Breast epithelium (tissue), 4 donors: ENCODE data around the gene AKAP8L. TPM values are rescaled to one million over a fixed set of nuclear protein-coding genes. Genes with fewer than 3 reads are reported as not detected.
A peak's percentile ranks its signal among the peaks of the same experiment; 100 is the strongest.

Source experiments
- DNase-seq, 2 donors: peaks; one replicate each; pipeline ENCODE4 v3.0.0-alpha.2; 2019; ENCODE audit warnings: low spot score in 2 of 2
- H3K27ac ChIP-seq, 2 donors: fragments of 200-600 bp; sonication (generic) in 1 of 2; one replicate each; pipeline ENCODE4 v1.5.1; 2016 to 2019; ENCODE audit warnings: mild to moderate bottlenecking in 1 of 2
- H3K27me3 ChIP-seq, 2 donors: fragments of 200-600 bp; sonication (generic) in 1 of 2; one replicate each; pipeline versions ENCODE4 v1.5.1 to v1.6.0; 2017 to 2019; ENCODE audit warnings: control low read depth in 1 of 2, mild to moderate bottlenecking in 1 of 2
- H3K36me3 ChIP-seq: fragments of 200-600 bp; one replicate; pipeline ENCODE4 v1.5.1; 2019
- H3K4me1 ChIP-seq, 2 donors: fragments of 200-600 bp; sonication (generic); one replicate each; pipeline ENCODE4 v1.5.1; 2016 to 2019; ENCODE audit warnings: control low read depth in 1 of 2
- H3K4me3 ChIP-seq, 3 donors: fragments of 200-600 bp; sonication (generic); 1 replicate in 2 of 3; 2 replicates in 1 of 3; pipeline ENCODE4 v1.5.1; 2016 to 2019; ENCODE audit warnings: mild to moderate bottlenecking in 3 of 3, moderate library complexity in 2 of 3
- H3K9me3 ChIP-seq, 2 donors: fragments of 200-600 bp; sonication (generic) in 1 of 2; one replicate each; pipeline ENCODE4 v1.5.1; 2016 to 2019; ENCODE audit warnings: control low read depth in 1 of 2
- POLR2A ChIP-seq: fragments of 450-650 bp; IDR thresholded peaks from one replicate; pipeline ENCODE4 v1.6.1; 2016; ENCODE audit warnings: antibody characterized with exemption, mild to moderate bottlenecking, moderate library complexity
- POLR2AphosphoS5 ChIP-seq, 3 donors: sonication (generic); formaldehyde crosslinking; IDR thresholded peaks; one replicate each; pipeline ENCODE4 v1.6.1; 2017; ENCODE audit warnings: antibody characterized with exemption in 3 of 3
- intact Hi-C: fragments of 100-400 bp; cut with DNase I; formaldehyde crosslinking; loops from one replicate; pipeline ENCODE4 v1.15.1; 2023; ENCODE audit warnings: low total_unique reads
- total RNA-seq, 3 donors: library from RNA; depleted of rRNA; stranded (reverse); fragments of >200 nt; gene quantifications; one replicate each; pipeline ENCODE4 v1.1.0, GENCODE V29; 2016
- TF ChIP-seq, protein P1 (sequence below), 3 donors: fragments of 450-650 bp; IDR thresholded peaks; one replicate each; pipeline ENCODE4 v1.5.1; 2016 to 2017; ENCODE audit warnings: antibody characterized with exemption in 3 of 3, mild to moderate bottlenecking in 3 of 3, moderate library complexity in 3 of 3

Gene AKAP8L
- total RNA-seq, 3 donors from 2014 or later, result 77.6 to 141 (median 122) TPM

DNA sequence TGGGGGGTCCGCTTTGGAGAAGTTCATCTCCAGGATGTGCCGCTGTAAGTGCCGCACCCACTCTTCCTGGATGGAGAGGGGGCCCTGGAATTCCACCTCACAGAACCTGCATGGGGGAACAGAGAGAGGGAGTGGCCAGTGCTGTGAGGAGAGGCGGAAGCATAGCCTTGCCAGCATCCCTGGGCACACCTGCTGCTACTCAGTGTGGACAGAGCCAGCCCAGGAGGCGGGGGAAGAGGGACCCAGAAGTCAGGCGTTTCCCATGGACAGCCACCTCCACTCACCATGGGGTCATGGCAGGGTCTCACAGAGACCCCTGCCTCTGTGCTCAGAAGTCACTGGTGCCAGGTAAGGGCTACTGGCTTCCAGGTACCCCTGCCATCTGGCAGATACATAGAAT is 4.3 kb upstream of the AKAP8L start:
- DNase-seq, result no peak
- H3K4me1 ChIP-seq, result no peaks in the 10 kb centered on the region
- H3K27me3 ChIP-seq, result no peaks in the 10 kb centered on the region
- H3K4me3 ChIP-seq, result no peak overlapping the region
- peaks cover 12% of the 10 kb centered on the region for H3K36me3 ChIP-seq
- intact Hi-C loops, result no loop called here
- TF ChIP-seq, protein P1, sequence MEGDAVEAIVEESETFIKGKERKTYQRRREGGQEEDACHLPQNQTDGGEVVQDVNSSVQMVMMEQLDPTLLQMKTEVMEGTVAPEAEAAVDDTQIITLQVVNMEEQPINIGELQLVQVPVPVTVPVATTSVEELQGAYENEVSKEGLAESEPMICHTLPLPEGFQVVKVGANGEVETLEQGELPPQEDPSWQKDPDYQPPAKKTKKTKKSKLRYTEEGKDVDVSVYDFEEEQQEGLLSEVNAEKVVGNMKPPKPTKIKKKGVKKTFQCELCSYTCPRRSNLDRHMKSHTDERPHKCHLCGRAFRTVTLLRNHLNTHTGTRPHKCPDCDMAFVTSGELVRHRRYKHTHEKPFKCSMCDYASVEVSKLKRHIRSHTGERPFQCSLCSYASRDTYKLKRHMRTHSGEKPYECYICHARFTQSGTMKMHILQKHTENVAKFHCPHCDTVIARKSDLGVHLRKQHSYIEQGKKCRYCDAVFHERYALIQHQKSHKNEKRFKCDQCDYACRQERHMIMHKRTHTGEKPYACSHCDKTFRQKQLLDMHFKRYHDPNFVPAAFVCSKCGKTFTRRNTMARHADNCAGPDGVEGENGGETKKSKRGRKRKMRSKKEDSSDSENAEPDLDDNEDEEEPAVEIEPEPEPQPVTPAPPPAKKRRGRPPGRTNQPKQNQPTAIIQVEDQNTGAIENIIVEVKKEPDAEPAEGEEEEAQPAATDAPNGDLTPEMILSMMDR (IDR thresholded peaks at IDR 0.05), result no peak
- TF ChIP-seq POLR2AphosphoS5 (IDR thresholded peaks at IDR 0.05) (no peak), POLR2A (no peak)
- H3K27ac ChIP-seq, result no peak overlapping the region
- H3K9me3 ChIP-seq, result no peaks in the 10 kb centered on the region

DNA sequence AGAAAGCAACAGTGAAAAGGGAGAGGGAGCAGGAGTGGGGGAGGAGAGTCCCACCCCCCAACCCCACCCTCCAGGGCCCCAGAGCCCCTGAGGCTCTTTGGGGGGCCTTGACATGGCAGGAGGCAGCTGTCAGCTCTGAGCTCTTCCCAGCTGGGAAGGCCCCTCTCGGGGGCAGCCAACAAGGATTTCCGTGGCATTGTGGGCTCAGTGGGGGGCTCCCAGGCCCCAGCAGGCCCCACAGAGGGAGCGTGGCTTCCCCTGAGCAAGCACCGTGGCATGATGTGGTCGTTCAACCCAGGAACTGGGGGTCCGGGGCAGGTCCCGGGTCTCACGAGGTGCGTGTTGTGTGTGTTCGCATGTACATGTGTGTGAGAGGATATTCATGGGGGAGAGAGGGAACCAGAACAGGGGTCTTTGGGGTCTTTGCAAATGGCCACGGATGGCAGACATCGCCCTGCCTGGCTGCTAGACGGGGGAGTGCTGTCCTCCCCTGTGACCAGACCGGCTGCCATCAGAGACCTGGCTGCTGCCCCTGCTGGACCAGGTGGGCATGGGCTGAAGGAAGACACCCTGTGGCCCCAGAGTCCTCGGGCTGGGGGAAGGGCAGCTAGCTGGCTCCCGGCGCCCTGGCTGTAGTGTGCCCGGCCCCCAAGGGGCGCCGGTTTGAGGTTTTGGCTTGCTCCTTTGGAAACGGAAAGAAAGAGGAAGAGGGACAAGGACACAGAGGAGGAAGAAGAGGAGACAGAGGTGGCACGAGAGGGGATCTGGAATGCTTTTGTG is 3.7 kb upstream of the AKAP8L start:
- no peak overlapping the region for H3K4me3 ChIP-seq
- TF ChIP-seq, protein P1 (IDR thresholded peaks at IDR 0.05), result no peak
- TF ChIP-seq POLR2A (no peak), POLR2AphosphoS5 (IDR thresholded peaks at IDR 0.05) (no peak)
- H3K27me3 ChIP-seq, result no peaks in the 10 kb centered on the region
- no peaks in the 10 kb centered on the region for H3K9me3 ChIP-seq
- peaks cover 0 to 5% of the 10 kb centered on the region in 2 donors for H3K4me1 ChIP-seq
- peaks cover 12% of the 10 kb centered on the region for H3K36me3 ChIP-seq
- H3K27ac ChIP-seq, result no peak overlapping the region
- intact Hi-C loops, result no loop called here
- no peak for DNase-seq

DNA sequence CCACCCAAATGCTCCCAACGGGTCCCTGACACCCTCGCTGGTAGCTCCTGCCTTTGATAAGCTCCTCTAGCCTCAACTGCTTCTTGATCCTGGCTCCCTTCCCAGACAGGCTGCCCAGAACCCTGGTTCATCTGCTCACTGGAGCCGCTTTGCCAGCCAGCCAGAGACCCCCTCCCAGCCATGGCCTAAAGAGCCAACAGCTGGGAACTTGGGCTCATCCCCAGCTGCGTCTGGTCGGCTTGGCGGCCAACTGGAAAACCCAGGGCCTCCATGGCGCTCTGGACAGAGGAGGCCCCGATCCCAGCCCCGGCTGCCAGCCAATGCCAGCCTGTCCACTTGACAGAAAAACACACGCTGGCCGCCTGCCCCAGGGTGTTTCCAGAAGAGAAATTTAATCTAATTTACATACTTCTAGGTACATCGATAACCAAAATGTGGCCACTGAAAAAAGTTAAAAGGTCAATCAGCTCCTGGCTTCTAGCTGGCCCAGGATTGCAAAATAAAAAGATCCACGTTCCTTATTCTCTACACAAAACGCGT is 3.0 kb upstream of the AKAP8L start:
- Histone ChIP-seq H3K27ac (peak overlapping the region in 1 of 2 donors; percentile 29), H3K4me1 (peaks cover 0 to 12% of the 10 kb centered on the region in 2 donors), H3K4me3 (no peak overlapping the region), H3K9me3 (no peaks in the 10 kb centered on the region), H3K27me3 (no peaks in the 10 kb centered on the region), H3K36me3 (peaks cover 12% of the 10 kb centered on the region)
- DNase-seq, result no peak
- TF ChIP-seq POLR2A, result no peak
- TF ChIP-seq, protein P1 (IDR thresholded peaks at IDR 0.05), result no peak
- no peak for TF ChIP-seq POLR2AphosphoS5 (IDR thresholded peaks at IDR 0.05)
- intact Hi-C loops, result no loop called here

- H3K4me1 ChIP-seq, result peaks cover 0 to 14% of the 10 kb centered on the region in 2 donors
Measured at GRCh38 chr19:15421136-15421695, 2.4 kb upstream of the AKAP8L start.

More at GRCh38 chr19:15421136-15421695, 2.4 kb upstream of the AKAP8L start:
- Histone ChIP-seq H3K36me3 (peaks cover 12% of the 10 kb centered on the region), H3K27ac (peak overlapping the region in 1 of 2 donors; percentile 29), H3K9me3 (no peaks in the 10 kb centered on the region), H3K4me3 (no peak overlapping the region), H3K27me3 (no peaks in the 10 kb centered on the region)
- TF ChIP-seq, protein P1 (IDR thresholded peaks at IDR 0.05), result no peak
- TF ChIP-seq POLR2AphosphoS5 (IDR thresholded peaks at IDR 0.05), result no peak
- no peak for TF ChIP-seq POLR2A
- no peak for DNase-seq
- intact Hi-C loops, result no loop called here
